Measurements from ENCODE around the gene XPO6. TPM values are rescaled to one million over a fixed set of nuclear protein-coding genes. Genes with fewer than 3 reads are reported as not detected.

The XPO6 gene
- total RNA-seq, 1 experiment from 2014 or later = 135 TPM

GRCh38 chr16:28167730-28168129 is 44.0 kb downstream of the XPO6 start:
- Histone ChIP-seq H3K4me3 (ENCODE audit: low read depth in 2 of 2, low read length in 2 of 2) (no peak overlapping the region), H3K27me3 (ENCODE audit: control insufficient read depth, insufficient read depth, low read length) (no peaks in the 10 kb centered on the region), H3K4me1 (ENCODE audit: control insufficient read depth, insufficient read depth, low read length) (no peaks in the 10 kb centered on the region), H3K9me3 (ENCODE audit: control insufficient read depth, insufficient read depth, low read depth, low read length) (no peaks in the 10 kb centered on the region), H3K36me3 (ENCODE audit: control insufficient read depth, insufficient read depth, low read length) (peaks cover 21% of the 10 kb centered on the region), H3K27ac (ENCODE audit: low read length) (no peak overlapping the region)
- CTCF ChIA-PET = no interaction called here
- intact Hi-C loops (cut with micrococcal nuclease; ENCODE audit: unreplicated experiment) (no loop called here), in situ Hi-C loops (cut with HindIII; ENCODE audit: low pct_unique_long_range_greater_than_20kb, low sequenced_read_pairs) (no loop called here)
- TF ChIP-seq CTCF (IDR thresholded peaks at IDR 0.05) (no peak), POLR2AphosphoS5 (IDR thresholded peaks at IDR 0.05; ENCODE audit: low read depth, low read length) (no peak), TCF7L2 (IDR thresholded peaks at IDR 0.05; ENCODE audit: low read depth, low read length) (no peak), REST (IDR thresholded peaks at IDR 0.05; ENCODE audit: insufficient read depth in 1 of 2, low read depth in 2 of 2, low read length in 1 of 2) (no peak), SIN3A (IDR thresholded peaks at IDR 0.05; ENCODE audit: borderline replicate concordance, insufficient read depth, low read depth, low read length) (no peak)
- no peak for DNase-seq (ENCODE audit: low read depth, low spot score)
- POLR2A ChIA-PET = no interaction called here
- no TSS peak for BruUV-seq (replicated peaks)
- ATAC-seq = no peak

- H3K4me1 ChIP-seq (ENCODE audit: control insufficient read depth, insufficient read depth, low read length) = no peaks in the 10 kb centered on the region
- intact Hi-C loops (cut with micrococcal nuclease; ENCODE audit: unreplicated experiment) (no loop called here), in situ Hi-C loops (cut with HindIII; ENCODE audit: low pct_unique_long_range_greater_than_20kb, low sequenced_read_pairs) (no loop called here)
- CTCF ChIA-PET = no interaction called here
- H3K27ac ChIP-seq (ENCODE audit: low read length) = no peak overlapping the region
- H3K9me3 ChIP-seq (ENCODE audit: control insufficient read depth, insufficient read depth, low read depth, low read length) = no peaks in the 10 kb centered on the region
- no peak overlapping the region for H3K4me3 ChIP-seq (ENCODE audit: low read depth in 2 of 2, low read length in 2 of 2)
- H3K27me3 ChIP-seq (ENCODE audit: control insufficient read depth, insufficient read depth, low read length) = no peaks in the 10 kb centered on the region
- ATAC-seq = no peak
- no TSS peak for BruUV-seq (replicated peaks)
- no peak for TF ChIP-seq CTCF (IDR thresholded peaks at IDR 0.05)
- TF ChIP-seq SIN3A (IDR thresholded peaks at IDR 0.05; ENCODE audit: borderline replicate concordance, insufficient read depth, low read depth, low read length) = no peak
- no peak for TF ChIP-seq TCF7L2 (IDR thresholded peaks at IDR 0.05; ENCODE audit: low read depth, low read length)
- no peak for TF ChIP-seq REST (IDR thresholded peaks at IDR 0.05; ENCODE audit: insufficient read depth in 1 of 2, low read depth in 2 of 2, low read length in 1 of 2)
- TF ChIP-seq POLR2AphosphoS5 (IDR thresholded peaks at IDR 0.05; ENCODE audit: low read depth, low read length) = no peak
- peaks cover 21% of the 10 kb centered on the region for H3K36me3 ChIP-seq (ENCODE audit: control insufficient read depth, insufficient read depth, low read length)
- POLR2A ChIA-PET = no interaction called here
- no peak for DNase-seq (ENCODE audit: low read depth, low spot score)
These were observed 44.5 kb downstream of the XPO6 start for GRCh38 chr16:28167221-28167620.

Data from Panc1 (cell line).